HepG2 (cell line): Measurements from ENCODE around the gene FARSB. TPM values are rescaled to one million over a fixed set of nuclear protein-coding genes. Genes with fewer than 3 reads are reported as not detected.
A peak's percentile ranks its signal among the peaks of the same experiment; 100 is the strongest.

ENCODE experiments used
- AHR ChIP-seq: IDR thresholded peaks from 2 replicates; pipeline ENCODE4 v1.6.1; 2018; ENCODE audit warnings: missing genetic modification reagents, missing compliant biosample characterization
- ATF7 ChIP-seq, 2 experiments: fragments of 450-650 bp in 1 of 2; sonication (generic) in 1 of 2; formaldehyde crosslinking in 1 of 2; IDR thresholded peaks; 2 replicates each; pipeline versions ENCODE4 v1.4.0 to v1.6.1; 2016 to 2020; ENCODE audit warnings: antibody characterized with exemption in 1 of 2, mild to moderate bottlenecking in 1 of 2, missing genetic modification reagents in 1 of 2
- E2F2 ChIP-seq: sonication (generic); formaldehyde crosslinking; IDR thresholded peaks from 2 replicates; pipeline ENCODE4 v1.4.0; 2020; ENCODE audit warnings: missing genetic modification reagents, borderline replicate concordance
- ELF1 ChIP-seq: sonication (generic); formaldehyde crosslinking; IDR thresholded peaks from 2 replicates; pipeline ENCODE4 v1.4.0; 2020; ENCODE audit warnings: missing genetic modification reagents
- EZH2 ChIP-seq: conservative IDR thresholded peaks from 2 replicates; pipeline ENCODE4 v1.6.1; 2012; ENCODE audit warnings: mild to moderate bottlenecking, low read depth, low read length, moderate library complexity
- HDAC2 ChIP-seq: sonication (generic); formaldehyde crosslinking; IDR thresholded peaks from 2 replicates; pipeline ENCODE4 v1.4.0; 2020; ENCODE audit warnings: missing genetic modification reagents
- KDM3A ChIP-seq: IDR thresholded peaks from 2 replicates; pipeline ENCODE4 v1.6.1; 2018; ENCODE audit warnings: low read depth, missing compliant biosample characterization
- LCORL ChIP-seq, 2 experiments: fragments of 450-650 bp in 1 of 2; sonication (generic) in 1 of 2; formaldehyde crosslinking in 1 of 2; IDR thresholded peaks; 2 replicates each; pipeline versions ENCODE4 v1.5.0 to v1.6.1; 2017 to 2020; ENCODE audit warnings: antibody characterized with exemption in 1 of 2, missing genetic modification reagents in 1 of 2
- MBNL3 ChIP-seq: fragments of 250-450 bp; sonication (Bioruptor Pico); conservative IDR thresholded peaks from 2 replicates; pipeline ENCODE4 v1.8.0; 2022; ENCODE audit warnings: mild to moderate bottlenecking, inconsistent platforms
- MED1 ChIP-seq: sonication (generic); formaldehyde crosslinking; IDR thresholded peaks from 2 replicates; pipeline ENCODE4 v1.4.0; 2020; ENCODE audit warnings: missing genetic modification reagents
- NR1H2 ChIP-seq: sonication (generic); formaldehyde crosslinking; IDR thresholded peaks from 2 replicates; pipeline ENCODE4 v1.8.1; 2022; ENCODE audit warnings: low read depth, missing genetic modification reagents, borderline replicate concordance
- SATB2 ChIP-seq: sonication (generic); formaldehyde crosslinking; IDR thresholded peaks from 2 replicates; pipeline ENCODE4 v1.5.0; 2020; ENCODE audit warnings: missing genetic modification reagents
- SIN3A ChIP-seq: IDR thresholded peaks from 2 replicates; pipeline ENCODE4 v1.6.1; 2011; ENCODE audit warnings: low read depth, mild to moderate bottlenecking, control low read depth, low read length, borderline replicate concordance
- TAF15 ChIP-seq: fragments of 200-400 bp; formaldehyde crosslinking; IDR thresholded peaks from one replicate; pipeline ENCODE4 v1.6.1; 2018; ENCODE audit warnings: mild to moderate bottlenecking, low read depth, low read length; ENCODE audit not compliant: poor library complexity, severe bottlenecking
- TBP ChIP-seq: sonication (generic); formaldehyde crosslinking; IDR thresholded peaks from 2 replicates; pipeline ENCODE4 v1.5.0; 2020; ENCODE audit warnings: missing genetic modification reagents
- THRA ChIP-seq: sonication (generic); formaldehyde crosslinking; IDR thresholded peaks from 2 replicates; pipeline ENCODE4 v1.4.0; 2020; ENCODE audit warnings: missing genetic modification reagents, borderline replicate concordance
- TRIM22 ChIP-seq: fragments of 450-650 bp; IDR thresholded peaks from 2 replicates; pipeline ENCODE4 v1.6.1; 2017
- ZNF24 ChIP-seq: fragments of 450-650 bp; IDR thresholded peaks from 2 replicates; pipeline ENCODE4 v1.6.1; 2017; ENCODE audit warnings: antibody characterized with exemption, mild to moderate bottlenecking
- ZNF496 ChIP-seq: sonication (generic); formaldehyde crosslinking; IDR thresholded peaks from 2 replicates; pipeline ENCODE4 v1.8.1; 2023; ENCODE audit warnings: mild to moderate bottlenecking, moderate library complexity, missing genetic modification reagents; ENCODE audit not compliant: insufficient replicate concordance
- ZNF543 ChIP-seq: sonication (generic); formaldehyde crosslinking; IDR thresholded peaks from 2 replicates; pipeline ENCODE4 v1.4.0; 2020; ENCODE audit warnings: mild to moderate bottlenecking, missing genetic modification reagents
- ZNF589 ChIP-seq: sonication (generic); formaldehyde crosslinking; conservative IDR thresholded peaks from 2 replicates; pipeline ENCODE4 v1.8.0; 2022; ENCODE audit warnings: mild to moderate bottlenecking, moderate library complexity, missing genetic modification reagents
- ZNF687 ChIP-seq: sonication (generic); formaldehyde crosslinking; IDR thresholded peaks from 2 replicates; pipeline ENCODE4 v1.5.1; 2020; ENCODE audit warnings: mild to moderate bottlenecking, missing genetic modification reagents, moderate library complexity
- ZNF75D ChIP-seq: sonication (generic); formaldehyde crosslinking; IDR thresholded peaks from 2 replicates; pipeline ENCODE4 v1.8.1; 2023; ENCODE audit warnings: missing genetic modification reagents, mild to moderate bottlenecking, borderline replicate concordance
- ZNF788 ChIP-seq: sonication (generic); formaldehyde crosslinking; IDR thresholded peaks from 2 replicates; pipeline ENCODE4 v1.5.0; 2020; ENCODE audit warnings: mild to moderate bottlenecking, missing genetic modification reagents, borderline replicate concordance
- polyA plus RNA-seq, 8 experiments: library from polyadenylated mRNA; depleted of rRNA in 3 of 8; stranded (reverse) in 7 of 8; unstranded in 1 of 8; fragments of >200 nt; fragmentation: Illumina TruSeq in 4 of 8; extraction: Trizol in 4 of 8; gene quantifications; 2 replicates each; pipeline versions ENCODE4 v1.2.1 to v1.2.3, GENCODE V29; 2011 to 2016; ENCODE audit warnings: low read depth in 4 of 8, missing spikeins in 1 of 8, mixed read lengths in 1 of 8; ENCODE audit not compliant: insufficient read depth in 1 of 8
- total RNA-seq, 5 experiments: library from RNA; depleted of rRNA; stranded (reverse); fragments of >200 nt; fragmentation: Illumina TruSeq; extraction: Trizol; gene quantifications; 2 replicates each; pipeline ENCODE4 v1.2.3, GENCODE V29; 2016; ENCODE audit warnings: low read depth in 1 of 5

Gene FARSB
- total and polyA plus RNA-seq, 2 of the 13 experiments (the other 11 are each of a cell fraction or from before 2014, with no cell fraction given), result 23.3 to 45.9 TPM

- TF ChIP-seq ZNF543 (CRISPR knock-in tag), result no peak
- no peak for TF ChIP-seq LCORL (IDR thresholded peaks at IDR 0.05)
- TF ChIP-seq LCORL (CRISPR knock-in tag; IDR thresholded peaks at IDR 0.05), result no peak
- no peak for TF ChIP-seq ZNF496 (CRISPR knock-in tag)
- no peak for TF ChIP-seq ATF7 (IDR thresholded peaks at IDR 0.05)
- TF ChIP-seq ATF7 (CRISPR knock-in tag; IDR thresholded peaks at IDR 0.05), result no peak
- no peak for TF ChIP-seq TAF15
- no peak for TF ChIP-seq TRIM22
- no peak for TF ChIP-seq MBNL3
- no peak for TF ChIP-seq ELF1 (CRISPR knock-in tag)
- TF ChIP-seq THRA (CRISPR knock-in tag), result no peak
- TF ChIP-seq HDAC2 (CRISPR knock-in tag), result no peak
- no peak for TF ChIP-seq ZNF75D (CRISPR knock-in tag)
- no peak for TF ChIP-seq ZNF687 (CRISPR knock-in tag)
- TF ChIP-seq TBP, result no peak
- no peak for TF ChIP-seq E2F2
- TF ChIP-seq SATB2 (CRISPR knock-in tag), result 0 out of 2 replicates have a peak, but pooled peaks have one; percentile 41
- TF ChIP-seq ZNF788, result no peak
- TF ChIP-seq ZNF589, result no peak
- TF ChIP-seq AHR (CRISPR knock-in tag), result no peak
- no peak for TF ChIP-seq KDM3A (CRISPR knock-in tag)
- TF ChIP-seq NR1H2 (CRISPR knock-in tag), result no peak
- no peak for TF ChIP-seq ZNF24
- no peak; the same call in 1 of the 2 replicates for TF ChIP-seq SIN3A
- TF ChIP-seq EZH2, result no peak
- peak; percentile 53 for TF ChIP-seq MED1 (CRISPR knock-in tag)
Observed at GRCh38 chr2:222572751-222573174, 83.1 kb downstream of the FARSB start (continued).
